KOPT-K1 (cell line): ENCODE measurements around the gene CDCP1.
A peak's percentile ranks its signal among the peaks of the same experiment; 100 is the strongest.

Source experiments
- H3K27ac ChIP-seq: fragments of 200-600 bp; sonication (generic); 2 replicates; pipeline ENCODE4 v1.5.1; 2016; ENCODE audit warnings: antibody characterized with exemption, mild to moderate bottlenecking, low read depth, low read length; ENCODE audit not compliant: poor library complexity, severe bottlenecking
- H3K36me3 ChIP-seq: fragments of 200-600 bp; sonication (generic); 2 replicates; pipeline ENCODE4 v1.5.1; 2017; ENCODE audit warnings: antibody characterized with exemption, mild to moderate bottlenecking, low read length, moderate library complexity; ENCODE audit not compliant: insufficient read depth
- H3K9me3 ChIP-seq: fragments of 200-600 bp; sonication (generic); 2 replicates; pipeline ENCODE4 v1.5.1; 2017; ENCODE audit warnings: antibody characterized with exemption, low read length, mild to moderate bottlenecking; ENCODE audit not compliant: insufficient read depth, poor library complexity, severe bottlenecking

Gene CDCP1

DNA sequence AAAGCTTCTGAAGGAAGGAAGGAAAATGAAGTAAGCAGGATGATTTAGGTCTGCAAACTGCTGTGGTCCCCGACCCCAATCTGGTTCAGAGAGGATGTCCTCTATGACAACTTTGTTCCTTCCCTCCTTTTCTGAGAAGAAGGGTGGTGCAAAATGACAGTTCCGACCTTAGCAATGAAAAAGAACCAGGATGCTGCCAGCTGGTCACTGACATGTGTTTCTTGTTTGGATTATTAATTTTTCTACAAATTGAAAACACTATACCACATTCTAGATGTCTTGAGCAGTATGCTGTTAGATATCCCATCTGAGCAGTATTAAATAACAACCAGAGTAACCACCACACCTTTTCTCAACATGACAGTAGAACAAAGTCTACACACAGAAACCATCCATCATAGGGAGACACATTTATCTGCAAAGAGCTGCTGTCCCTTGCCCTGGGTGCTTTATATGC, 27.5 kb downstream of the CDCP1 start:
- Histone ChIP-seq H3K27ac (no peak overlapping the region), H3K36me3 (no peaks in the 10 kb centered on the region), H3K9me3 (no peaks in the 10 kb centered on the region)

DNA sequence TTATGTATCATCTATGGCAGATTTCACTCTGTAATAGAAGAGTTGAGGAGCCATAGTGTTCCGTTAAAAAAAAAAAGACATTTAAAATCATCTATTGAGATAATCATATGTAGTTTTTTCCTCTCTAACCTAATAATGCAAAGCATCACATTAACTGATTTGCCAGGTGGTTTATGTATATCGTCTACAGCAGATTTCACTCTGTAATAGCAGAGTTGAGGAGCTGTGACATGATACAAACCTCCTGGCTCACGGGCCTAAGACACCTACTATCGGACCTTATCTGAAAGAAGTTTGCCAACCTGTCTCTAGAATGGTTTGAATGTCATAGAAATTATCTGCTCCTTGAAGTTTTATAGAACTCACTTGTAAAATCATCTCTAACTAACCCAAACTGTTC, 29.8 kb downstream of the CDCP1 start:
- Histone ChIP-seq H3K27ac (no peak overlapping the region), H3K9me3 (no peaks in the 10 kb centered on the region), H3K36me3 (no peaks in the 10 kb centered on the region)

DNA sequence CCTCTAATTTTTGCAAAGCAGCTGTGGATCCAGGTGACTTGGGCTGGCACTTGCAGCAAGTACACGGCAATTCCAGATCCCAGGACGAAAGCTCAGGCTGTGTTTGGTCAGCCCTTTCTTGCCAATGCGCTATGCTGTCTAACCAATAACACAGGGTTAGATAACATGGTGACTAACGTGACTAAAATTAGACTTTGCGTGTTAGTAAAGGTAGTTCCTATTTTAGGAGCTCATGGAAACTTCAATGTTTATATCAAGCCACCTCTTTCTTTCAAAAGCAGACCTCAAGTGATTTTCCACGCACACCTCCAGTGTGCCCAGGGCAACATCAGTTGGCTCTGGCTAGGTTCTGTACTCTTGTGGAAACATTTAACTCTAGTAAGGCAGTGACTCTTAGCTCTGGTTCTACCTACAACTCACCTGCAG, 32.5 kb downstream of the CDCP1 start:
- no peaks in the 10 kb centered on the region for H3K36me3 ChIP-seq
- no peaks in the 10 kb centered on the region for H3K9me3 ChIP-seq
- no peak overlapping the region for H3K27ac ChIP-seq

- Histone ChIP-seq H3K9me3 (no peaks in the 10 kb centered on the region), H3K27ac (no peak overlapping the region), H3K36me3 (no peaks in the 10 kb centered on the region)
Measured at GRCh38 chr3:45112939-45113338, 33.2 kb downstream of the CDCP1 start.

DNA sequence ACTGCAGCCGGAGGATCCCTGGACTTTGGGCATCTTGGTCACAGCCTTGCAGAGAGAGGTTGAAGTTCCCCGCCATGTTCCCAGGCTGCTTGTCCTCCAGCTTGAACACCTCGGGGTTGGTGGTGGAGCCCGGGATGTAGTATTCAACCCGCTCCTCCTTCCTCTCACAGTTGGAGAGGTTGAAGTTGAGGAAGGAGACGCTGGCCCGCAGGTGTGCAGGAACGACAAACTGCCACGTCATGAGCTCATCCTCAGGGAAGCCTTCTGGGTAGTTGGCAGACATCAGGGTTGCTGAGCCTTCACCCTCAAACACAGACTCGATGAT, 35.7 kb downstream of the CDCP1 start:
- Histone ChIP-seq H3K27ac (peak overlapping the region; percentile 82), H3K9me3 (no peaks in the 10 kb centered on the region), H3K36me3 (no peaks in the 10 kb centered on the region)

- Histone ChIP-seq H3K9me3 (no peaks in the 10 kb centered on the region), H3K36me3 (no peaks in the 10 kb centered on the region), H3K27ac (peak overlapping the region; percentile 82)
Measured at GRCh38 chr3:45109771-45110508, 36.2 kb downstream of the CDCP1 start.

GRCh38 chr3:45106874-45107273, 39.3 kb downstream of the CDCP1 start:
- Histone ChIP-seq H3K27ac (no peak overlapping the region), H3K36me3 (no peaks in the 10 kb centered on the region), H3K9me3 (no peaks in the 10 kb centered on the region)

DNA sequence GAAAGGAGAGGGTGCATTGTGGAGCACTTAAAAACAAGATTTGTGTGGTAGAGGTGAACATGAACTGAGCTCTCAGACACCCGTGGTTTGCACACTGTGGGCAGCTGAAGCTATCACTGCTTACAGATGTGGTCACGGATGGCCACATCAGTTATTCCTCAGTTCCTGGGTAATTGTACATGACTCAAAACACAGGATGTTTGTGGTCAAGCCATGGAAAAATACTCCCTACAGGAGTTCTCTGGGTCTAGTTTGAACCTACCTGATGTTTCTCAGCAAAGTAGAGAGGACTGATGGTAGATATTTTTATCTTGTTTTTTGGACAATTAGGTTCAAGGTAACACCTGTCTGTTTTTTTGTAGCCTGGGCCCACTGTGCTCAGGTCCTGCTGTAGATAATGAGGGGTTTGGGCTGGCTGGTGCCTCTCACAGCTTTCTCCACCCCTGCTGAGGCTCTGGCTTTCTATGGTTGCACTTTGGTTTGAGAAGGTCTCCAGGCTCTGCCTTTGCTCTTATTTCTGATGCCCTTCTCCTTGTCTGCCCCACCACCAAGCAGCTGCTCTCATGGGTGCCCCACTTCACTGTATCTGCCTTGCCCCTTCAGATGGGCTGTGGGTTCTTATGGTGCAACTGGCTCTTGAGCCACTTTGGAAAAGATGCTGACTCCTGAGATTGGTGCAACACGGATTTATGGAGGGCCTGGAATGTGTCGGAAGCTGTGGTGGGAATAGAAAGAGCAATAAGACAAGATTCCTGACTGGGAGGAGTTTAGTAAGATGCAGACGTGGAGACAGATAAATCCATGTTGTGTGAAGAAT, 40.1 kb downstream of the CDCP1 start:
- H3K27ac ChIP-seq: no peak overlapping the region
- no peaks in the 10 kb centered on the region for H3K9me3 ChIP-seq
- H3K36me3 ChIP-seq: no peaks in the 10 kb centered on the region

GRCh38 chr3:45104715-45105711, 41.2 kb downstream of the CDCP1 start:
- no peaks in the 10 kb centered on the region for H3K9me3 ChIP-seq
- H3K36me3 ChIP-seq: no peaks in the 10 kb centered on the region
- H3K27ac ChIP-seq: no peak overlapping the region

- H3K27ac ChIP-seq: no peak overlapping the region
Measured at GRCh38 chr3:45103753-45104714, 42.1 kb downstream of the CDCP1 start.

GRCh38 chr3:45103334-45103733, 42.8 kb downstream of the CDCP1 start:
- Histone ChIP-seq H3K27ac (no peak overlapping the region), H3K36me3 (no peaks in the 10 kb centered on the region), H3K9me3 (no peaks in the 10 kb centered on the region)

More at GRCh38 chr3:45103753-45104714, 42.1 kb downstream of the CDCP1 start:
- Histone ChIP-seq H3K9me3 (no peaks in the 10 kb centered on the region), H3K36me3 (no peaks in the 10 kb centered on the region)

DNA sequence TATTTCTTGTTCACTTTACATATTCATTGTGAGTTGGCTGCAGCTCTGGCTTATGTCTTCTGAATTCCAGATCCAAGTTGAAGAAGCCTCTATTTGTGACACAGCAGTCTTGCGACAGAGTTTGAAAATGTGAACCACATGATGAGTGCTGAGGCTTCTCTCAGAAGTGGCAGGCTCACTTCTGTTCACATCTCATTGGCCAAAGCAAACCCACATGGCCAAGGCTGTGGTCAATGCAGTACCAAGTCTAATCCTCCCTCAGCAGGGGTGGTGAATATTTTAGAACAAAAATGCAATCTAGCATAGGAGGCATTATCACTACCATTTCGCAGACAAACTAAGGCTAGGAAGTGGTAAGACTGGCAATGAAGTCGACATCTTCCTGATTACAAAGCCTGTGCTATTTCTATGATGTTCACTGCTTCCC, 45.2 kb downstream of the CDCP1 start:
- H3K9me3 ChIP-seq: no peaks in the 10 kb centered on the region
- no peak overlapping the region for H3K27ac ChIP-seq
- no peaks in the 10 kb centered on the region for H3K36me3 ChIP-seq

GRCh38 chr3:45098310-45098709, 47.9 kb downstream of the CDCP1 start:
- no peaks in the 10 kb centered on the region for H3K9me3 ChIP-seq
- no peaks in the 10 kb centered on the region for H3K36me3 ChIP-seq
- no peak overlapping the region for H3K27ac ChIP-seq

DNA sequence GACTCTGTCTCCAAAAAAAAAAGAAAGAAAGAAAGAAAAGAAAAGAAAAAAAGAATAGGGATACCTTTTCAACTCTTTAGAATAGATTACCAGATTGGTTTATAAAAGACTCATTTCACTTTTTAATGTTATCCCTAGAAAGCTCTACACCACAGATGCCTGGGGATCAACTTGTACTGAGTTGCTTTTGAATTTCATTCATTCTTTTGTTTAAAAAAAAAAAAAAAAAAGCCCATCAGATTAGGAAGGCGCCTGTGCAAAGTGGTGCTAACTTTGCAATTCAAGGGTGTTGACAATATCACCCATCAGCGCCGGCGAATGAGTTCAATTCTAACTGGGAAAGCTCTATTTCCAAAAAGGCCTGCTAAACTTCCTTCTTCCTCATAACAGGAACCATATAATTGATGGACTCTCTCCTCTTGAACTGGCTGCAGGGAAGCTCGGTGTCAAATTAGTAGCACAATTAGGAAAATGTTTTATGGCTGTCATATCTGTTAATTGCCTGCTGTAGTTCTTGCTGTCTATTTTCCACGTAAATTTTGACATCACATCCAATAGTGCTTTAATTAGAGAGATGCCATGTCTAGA, 48.8 kb downstream of the CDCP1 start:
- no peaks in the 10 kb centered on the region for H3K9me3 ChIP-seq
- H3K27ac ChIP-seq: no peak overlapping the region
- H3K36me3 ChIP-seq: no peaks in the 10 kb centered on the region
